Transverse colon (tissue), 4 donors: Measurements from ENCODE around the gene C1orf35. TPM values are rescaled to one million over a fixed set of nuclear protein-coding genes. Genes with fewer than 3 reads are reported as not detected.

Source experiments
- DNase-seq: peaks from one replicate; pipeline ENCODE4 v3.0.0-alpha.2; 2019
- H3K27ac ChIP-seq, 4 donors: fragments of 200-600 bp; sonication (generic); 2 replicates each; pipeline ENCODE4 v1.5.1; 2016 to 2018; ENCODE audit warnings: inconsistent platforms in 4 of 4
- H3K27me3 ChIP-seq: fragments of 200-600 bp; sonication (generic); 2 replicates; pipeline ENCODE4 v1.5.1; 2017; ENCODE audit warnings: inconsistent platforms
- H3K36me3 ChIP-seq, 4 donors: fragments of 200-600 bp; sonication (generic); 2 replicates each; pipeline ENCODE4 v1.5.1; 2017 to 2019; ENCODE audit warnings: inconsistent platforms in 4 of 4
- H3K4me1 ChIP-seq, 4 donors: fragments of 200-600 bp; sonication (generic); 2 replicates each; pipeline ENCODE4 v1.5.1; 2017 to 2020; ENCODE audit warnings: inconsistent platforms in 4 of 4
- H3K4me3 ChIP-seq, 4 donors: fragments of 200-600 bp; sonication (generic); 1 replicate in 1 of 4; 2 replicates in 3 of 4; pipeline versions ENCODE4 v1.5.1 to v1.6.1; 2017 to 2019; ENCODE audit warnings: inconsistent platforms in 4 of 4
- H3K9me3 ChIP-seq, 2 donors: fragments of 200-600 bp; sonication (generic); 2 replicates each; pipeline ENCODE4 v1.5.1; 2017 to 2019; ENCODE audit warnings: inconsistent platforms in 2 of 2
- EP300 ChIP-seq: sonication (generic); formaldehyde crosslinking; IDR thresholded peaks from one replicate; pipeline ENCODE4 v1.6.1; 2017; ENCODE audit warnings: antibody characterized with exemption, low read depth
- POLR2A ChIP-seq: fragments of 450-650 bp; IDR thresholded peaks from one replicate; pipeline ENCODE4 v1.6.1; 2016; ENCODE audit warnings: antibody characterized with exemption, mild to moderate bottlenecking, moderate library complexity
- POLR2AphosphoS5 ChIP-seq, 3 donors: sonication (generic); formaldehyde crosslinking; IDR thresholded peaks; one replicate each; pipeline ENCODE4 v1.6.1; 2016; ENCODE audit warnings: antibody characterized with exemption in 3 of 3
- WGBS, 2 donors: methylation state at CpG; one replicate each; pipeline ENCODE4 v1.1.5; 2018; ENCODE audit warnings: low coverage in 1 of 2; 5-methylcytosine and 5-hydroxymethylcytosine counted together
- in situ Hi-C, 4 donors: fragments of 200-750 bp; cut with MboI; loops; one replicate each; pipeline versions ENCODE4 v1.15.0 to v1.15.1; 2017; ENCODE audit warnings: low sequenced_read_pairs in 3 of 4, low pct_ligation_motif_present in 1 of 4, low pct_unique_long_range_greater_than_20kb in 1 of 4
- intact Hi-C: fragments of 100-400 bp; cut with DNase I; formaldehyde crosslinking; loops from one replicate; pipeline ENCODE4 v1.15.1; 2023; ENCODE audit warnings: low total_unique reads
- total RNA-seq, 4 donors: library from RNA; depleted of rRNA; stranded (reverse); fragments of >200 nt; gene quantifications; one replicate each; pipeline ENCODE4 v1.1.0, GENCODE V29; 2016
- TF ChIP-seq, protein P1 (sequence below), 5 experiments: fragments of 200-600 bp in 3 of 5; fragments of 450-650 bp in 2 of 5; sonication (generic) in 3 of 5; IDR thresholded peaks; 1 replicate in 2 of 5; 2 replicates in 3 of 5; pipeline ENCODE4 v1.5.1; 2016 to 2017; ENCODE audit warnings: antibody characterized with exemption in 5 of 5, inconsistent platforms in 3 of 5, mild to moderate bottlenecking in 2 of 5, moderate library complexity in 1 of 5

Gene C1orf35
- total RNA-seq, 4 donors from 2014 or later: 11.6 to 17.1 (median 15.7) TPM

GRCh38 chr1:228139406-228139930, 36.3 kb upstream of the C1orf35 start:
- Histone ChIP-seq H3K36me3 (no peaks in the 10 kb centered on the region), H3K9me3 (no peaks in the 10 kb centered on the region), H3K27ac (peak overlapping the region; percentile 97 to 100 (median 98)), H3K4me1 (peaks cover 18 to 38% (median 25%) of the 10 kb centered on the region in 4 donors), H3K4me3 (peak overlapping the region; percentile 15 to 98 (median 74)), H3K27me3 (no peaks in the 10 kb centered on the region)
- WGBS, 2 donors: 26 to 70% methylated on average over 2 to 27 of the region's 30 CpGs
- intact Hi-C loops: no loop called here
- no peak for TF ChIP-seq POLR2AphosphoS5 (IDR thresholded peaks at IDR 0.05)
- TF ChIP-seq POLR2A: no peak
- TF ChIP-seq EP300: no peak
- TF ChIP-seq, protein P1, sequence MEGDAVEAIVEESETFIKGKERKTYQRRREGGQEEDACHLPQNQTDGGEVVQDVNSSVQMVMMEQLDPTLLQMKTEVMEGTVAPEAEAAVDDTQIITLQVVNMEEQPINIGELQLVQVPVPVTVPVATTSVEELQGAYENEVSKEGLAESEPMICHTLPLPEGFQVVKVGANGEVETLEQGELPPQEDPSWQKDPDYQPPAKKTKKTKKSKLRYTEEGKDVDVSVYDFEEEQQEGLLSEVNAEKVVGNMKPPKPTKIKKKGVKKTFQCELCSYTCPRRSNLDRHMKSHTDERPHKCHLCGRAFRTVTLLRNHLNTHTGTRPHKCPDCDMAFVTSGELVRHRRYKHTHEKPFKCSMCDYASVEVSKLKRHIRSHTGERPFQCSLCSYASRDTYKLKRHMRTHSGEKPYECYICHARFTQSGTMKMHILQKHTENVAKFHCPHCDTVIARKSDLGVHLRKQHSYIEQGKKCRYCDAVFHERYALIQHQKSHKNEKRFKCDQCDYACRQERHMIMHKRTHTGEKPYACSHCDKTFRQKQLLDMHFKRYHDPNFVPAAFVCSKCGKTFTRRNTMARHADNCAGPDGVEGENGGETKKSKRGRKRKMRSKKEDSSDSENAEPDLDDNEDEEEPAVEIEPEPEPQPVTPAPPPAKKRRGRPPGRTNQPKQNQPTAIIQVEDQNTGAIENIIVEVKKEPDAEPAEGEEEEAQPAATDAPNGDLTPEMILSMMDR (IDR thresholded peaks at IDR 0.05): no peak
- in situ Hi-C loops: no loop called here
- no peak for DNase-seq

DNA sequence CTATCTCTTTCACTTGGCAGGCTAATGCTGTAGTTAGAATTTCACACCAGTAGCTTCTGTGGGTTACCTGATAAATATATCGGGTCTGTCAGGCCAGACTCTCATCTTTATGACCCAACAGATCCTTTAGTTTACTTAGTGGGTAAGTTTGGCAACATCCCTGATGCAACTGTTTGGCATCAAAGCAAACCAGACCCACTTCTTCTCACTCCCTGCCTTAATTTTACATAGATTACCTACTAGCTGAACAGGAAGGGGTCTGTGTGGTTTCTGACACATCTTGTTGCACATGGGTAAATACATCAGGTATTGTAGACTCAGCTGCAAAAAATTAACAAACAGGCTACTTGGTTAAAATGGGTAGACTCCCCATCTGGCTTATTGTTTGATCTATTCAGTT, 33.8 kb upstream of the C1orf35 start:
- Histone ChIP-seq H3K36me3 (no peaks in the 10 kb centered on the region), H3K4me1 (peaks cover 6 to 17% (median 12%) of the 10 kb centered on the region in 4 donors), H3K27me3 (peaks cover 6% of the 10 kb centered on the region), H3K27ac (no peak overlapping the region), H3K4me3 (no peak overlapping the region), H3K9me3 (no peaks in the 10 kb centered on the region)
- 0 to 35% methylated on average over 1 of the region's 1 CpG for WGBS, 2 donors
- in situ Hi-C loops: no loop called here
- no peak for TF ChIP-seq POLR2A
- TF ChIP-seq EP300: no peak
- no peak for TF ChIP-seq POLR2AphosphoS5 (IDR thresholded peaks at IDR 0.05)
- TF ChIP-seq, protein P1 (IDR thresholded peaks at IDR 0.05): no peak
- DNase-seq: no peak
- intact Hi-C loops: no loop called here

- DNase-seq: no peak
- Histone ChIP-seq H3K27ac (no peak overlapping the region), H3K4me3 (no peak overlapping the region), H3K36me3 (no peaks in the 10 kb centered on the region), H3K4me1 (peaks cover 0 to 11% (median 7%) of the 10 kb centered on the region in 4 donors), H3K9me3 (no peaks in the 10 kb centered on the region), H3K27me3 (peaks cover 6% of the 10 kb centered on the region)
- WGBS, 2 donors: 58 to 89% methylated on average over 3 to 12 of the region's 12 CpGs
- intact Hi-C loops (no loop called here), in situ Hi-C loops (no loop called here)
- TF ChIP-seq EP300 (no peak), POLR2AphosphoS5 (IDR thresholded peaks at IDR 0.05) (no peak)
These were observed 31.5 kb upstream of the C1orf35 start for GRCh38 chr1:228134591-228134990.

- H3K4me1 ChIP-seq: peaks cover 0 to 7% (median 5%) of the 10 kb centered on the region in 4 donors
- no peaks in the 10 kb centered on the region for H3K9me3 ChIP-seq
- intact Hi-C loops (no loop called here), in situ Hi-C loops (no loop called here)
- TF ChIP-seq POLR2A: no peak
- no peak overlapping the region for H3K27ac ChIP-seq
- WGBS, 2 donors: 68 to 92% methylated on average over 2 of the region's 2 CpGs
- no peak for DNase-seq
- H3K27me3 ChIP-seq: peaks cover 9% of the 10 kb centered on the region
- H3K36me3 ChIP-seq: no peaks in the 10 kb centered on the region
- no peak overlapping the region for H3K4me3 ChIP-seq
These were observed 28.6 kb upstream of the C1orf35 start for GRCh38 chr1:228131766-228132165.

GRCh38 chr1:228125185-228125584, 22.1 kb upstream of the C1orf35 start:
- Histone ChIP-seq H3K27me3 (peaks cover 2% of the 10 kb centered on the region), H3K4me1 (no peaks in the 10 kb centered on the region), H3K9me3 (no peaks in the 10 kb centered on the region), H3K4me3 (no peak overlapping the region), H3K27ac (no peak overlapping the region), H3K36me3 (no peaks in the 10 kb centered on the region)
- WGBS, 2 donors: 69 to 74% methylated on average over 3 to 5 of the region's 5 CpGs
- DNase-seq: no peak
- intact Hi-C loops: no loop called here
- in situ Hi-C loops: loop anchor here in 1 of 4 donors (10.0 kb wide), 1 partner anchor 50 kb away; no protein-coding TSS in a partner anchor
- TF ChIP-seq EP300: no peak
- TF ChIP-seq POLR2A: no peak
- TF ChIP-seq POLR2AphosphoS5 (IDR thresholded peaks at IDR 0.05): no peak
- TF ChIP-seq, protein P1 (IDR thresholded peaks at IDR 0.05): no peak
